HG02885 (cell line): ENCODE data around the gene COPZ2.
A peak's percentile ranks its signal among the peaks of the same experiment; 100 is the strongest.

Experiments
- ATAC-seq: cut with Tn5 transposase; IDR thresholded peaks from one replicate; pipeline ENCODE4 v1.9.1; 2021; ENCODE audit warnings: mild to moderate bottlenecking; ENCODE audit not compliant: unreplicated experiment, poor library complexity

COPZ2 gene

DNA sequence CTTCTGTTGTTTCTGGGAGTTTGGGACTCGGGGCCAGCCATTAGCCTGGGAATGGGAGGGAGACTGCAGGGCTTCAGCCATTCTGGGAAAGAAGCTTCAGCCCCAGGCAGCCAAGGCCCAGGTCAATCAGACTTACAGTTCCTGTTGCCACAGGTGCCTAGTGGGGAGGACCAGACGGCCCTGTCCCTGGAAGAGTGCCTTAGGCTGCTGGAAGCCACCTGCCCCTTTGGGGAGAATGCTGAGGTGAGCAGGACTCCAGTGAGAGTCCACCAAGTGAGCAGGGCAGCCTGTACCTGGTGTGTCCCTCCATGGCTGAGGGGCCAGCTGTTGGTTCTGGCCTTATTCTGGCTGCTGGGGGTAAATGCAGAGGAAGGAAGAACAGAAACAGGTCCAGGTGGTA lies 19.3 kb upstream of the COPZ2 start:
- no peak for ATAC-seq

DNA sequence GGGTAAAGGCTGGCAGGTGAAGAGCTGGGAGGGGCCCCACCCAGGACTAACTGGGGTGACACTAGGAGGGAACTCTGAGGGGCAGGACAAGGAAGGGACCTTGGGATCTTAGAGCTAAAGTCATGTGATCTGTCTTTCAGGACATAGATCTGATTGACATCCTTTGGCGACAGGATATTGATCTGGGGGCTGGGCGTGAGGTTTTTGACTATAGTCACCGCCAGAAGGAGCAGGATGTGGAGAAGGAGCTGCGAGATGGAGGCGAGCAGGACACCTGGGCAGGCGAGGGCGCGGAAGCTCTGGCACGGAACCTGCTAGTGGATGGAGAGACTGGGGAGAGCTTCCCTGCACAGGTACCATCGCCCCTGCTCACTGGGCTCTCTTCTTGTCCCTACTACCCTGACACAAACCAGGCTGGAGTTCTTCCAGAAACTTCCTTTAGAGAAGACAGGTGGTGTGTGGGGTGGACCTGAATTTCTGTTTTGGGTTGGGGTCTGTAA lies 18.7 kb upstream of the COPZ2 start:
- no peak for ATAC-seq

DNA sequence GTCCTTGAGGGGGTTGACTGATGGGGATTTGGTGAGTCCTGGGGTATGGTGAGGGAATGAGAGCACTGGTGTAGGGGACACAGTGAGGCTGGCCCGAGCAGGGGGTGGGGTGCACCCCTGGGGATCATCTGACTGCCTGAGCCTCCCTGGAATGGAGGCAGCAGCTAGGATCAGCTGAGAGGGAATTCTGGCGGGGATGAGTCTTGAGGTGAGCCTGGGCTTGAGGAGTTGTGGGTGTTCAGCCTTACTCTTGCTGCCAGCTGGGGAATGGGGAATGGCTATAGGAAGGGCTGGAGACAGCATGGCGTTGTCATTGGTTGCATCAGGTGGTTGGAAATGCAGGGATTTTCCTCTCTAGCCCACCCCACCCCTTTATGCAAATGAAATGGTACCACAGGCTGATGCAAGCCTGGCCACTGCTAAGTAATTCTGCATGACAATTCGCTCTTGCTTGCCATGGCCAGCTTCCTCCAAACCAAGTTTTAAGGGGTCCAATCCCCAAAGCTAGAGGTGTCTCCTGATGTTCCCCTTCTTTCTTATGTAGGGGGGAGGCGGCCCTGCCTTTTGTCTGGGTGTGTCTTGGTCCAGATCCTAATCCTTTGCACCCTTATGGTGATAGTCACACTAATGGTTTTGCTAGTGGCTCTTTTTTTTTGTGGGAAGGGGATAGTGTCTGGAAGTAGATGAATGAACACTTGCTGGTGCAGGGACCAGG lies 18.1 kb upstream of the COPZ2 start:
- ATAC-seq: no peak

DNA sequence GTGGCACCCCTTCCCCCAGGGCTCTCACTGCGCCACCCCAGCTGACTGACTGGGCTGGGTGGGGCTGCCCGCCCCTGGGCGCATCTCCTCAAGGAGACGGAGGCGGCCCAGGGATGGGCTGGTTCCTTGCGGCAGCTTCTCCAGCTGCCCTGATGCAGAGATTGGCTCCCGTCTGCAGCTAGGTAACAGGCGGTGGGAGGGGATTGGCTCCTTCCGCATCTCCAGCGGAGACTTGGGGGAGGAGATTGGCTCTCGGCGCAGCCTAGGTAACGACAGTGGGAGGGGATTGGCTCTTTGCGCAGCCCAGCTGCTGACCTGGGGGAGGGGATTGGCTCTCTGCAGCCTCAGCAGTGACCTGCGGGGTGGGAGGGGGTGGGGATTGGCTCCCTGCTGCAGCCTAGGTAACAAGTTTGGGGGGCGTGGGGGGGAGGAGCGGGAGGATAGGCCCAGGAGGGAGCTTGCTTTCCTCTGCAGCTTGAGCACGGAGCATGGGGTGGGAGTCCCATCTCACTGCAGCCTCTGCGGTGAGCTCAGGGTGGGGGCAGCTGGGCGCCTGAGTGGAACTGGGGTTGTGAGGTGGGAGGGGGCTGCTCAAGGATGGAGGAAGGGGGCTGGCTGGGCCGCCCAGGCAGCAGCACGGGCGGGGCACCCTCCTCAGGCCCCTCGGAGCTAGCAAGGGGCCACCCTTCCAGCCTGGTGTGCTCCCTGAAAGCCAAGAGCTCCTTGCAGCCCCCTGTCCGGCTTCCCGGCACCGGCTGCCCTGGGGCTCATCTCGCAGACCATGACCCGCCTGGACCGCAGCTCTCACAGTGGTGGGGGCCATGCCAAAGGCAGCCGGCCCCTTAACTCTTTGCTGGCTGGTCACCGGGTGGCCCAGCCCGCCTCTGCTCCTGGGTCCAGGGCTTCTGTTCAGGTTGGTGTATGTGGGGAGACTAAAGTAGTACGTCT lies 16.9 kb upstream of the COPZ2 start:
- ATAC-seq: no peak

DNA sequence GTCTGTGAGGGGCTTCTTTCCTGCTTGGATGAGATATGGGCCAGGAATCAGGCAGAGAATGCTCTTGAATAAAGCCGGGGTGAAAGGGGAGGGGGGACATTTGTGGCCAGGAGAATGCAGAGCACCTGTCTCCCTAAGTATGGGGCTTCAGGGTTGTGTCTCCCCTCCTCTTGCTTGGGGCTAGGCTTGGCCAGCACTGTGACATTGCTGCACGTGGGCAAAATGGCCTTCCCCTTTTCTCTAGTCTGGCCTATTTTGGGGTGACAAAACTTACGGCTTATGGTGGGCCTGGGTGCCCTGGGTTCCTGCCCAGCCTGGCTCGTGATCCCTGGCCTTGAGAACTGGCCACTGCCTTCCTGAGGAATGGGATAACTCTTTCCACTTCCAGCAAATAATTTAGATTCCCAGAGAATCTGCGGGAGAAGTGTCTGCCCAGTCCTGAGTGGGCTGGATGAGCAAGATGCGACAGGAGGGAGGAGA lies 16.2 kb upstream of the COPZ2 start:
- ATAC-seq: no peak

DNA sequence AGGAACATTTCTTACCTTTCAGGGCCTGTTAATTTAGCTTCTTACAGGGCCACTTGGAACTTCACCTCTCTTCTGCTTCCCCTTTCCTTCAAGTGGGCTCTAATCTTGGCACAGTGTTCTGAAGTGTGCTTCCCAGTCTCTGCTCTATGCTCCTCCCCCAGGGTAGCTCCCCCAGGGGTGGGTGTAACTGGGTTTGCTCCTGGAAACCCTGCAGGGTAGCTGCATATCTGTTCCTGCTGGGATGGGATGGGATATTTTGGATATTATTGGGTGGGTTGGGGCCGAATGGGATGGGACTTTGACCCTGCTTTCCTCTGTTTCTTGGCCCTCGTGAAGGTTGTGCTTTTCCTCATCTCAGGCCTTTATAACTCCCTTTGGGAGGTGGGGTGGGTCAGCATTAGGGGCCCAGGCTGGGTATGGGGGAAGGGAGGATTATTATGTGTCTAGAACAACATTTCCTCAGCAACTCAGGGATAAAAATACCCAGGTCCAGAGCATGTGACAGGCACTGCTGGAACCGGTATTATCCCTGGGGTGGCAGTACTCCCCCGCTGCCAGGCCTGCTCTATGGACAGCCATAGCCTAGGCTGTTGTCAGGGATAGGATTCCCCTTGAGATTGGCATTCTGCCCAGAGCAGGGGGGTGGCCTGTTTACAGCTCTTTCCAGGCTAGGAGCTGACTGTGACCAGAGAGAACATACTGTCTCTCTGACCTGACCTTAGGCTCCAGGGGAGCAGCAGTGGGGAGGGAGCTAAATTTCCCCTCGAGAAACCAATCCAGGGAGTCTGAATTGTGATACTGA lies 15.6 kb upstream of the COPZ2 start:
- ATAC-seq: no peak

DNA sequence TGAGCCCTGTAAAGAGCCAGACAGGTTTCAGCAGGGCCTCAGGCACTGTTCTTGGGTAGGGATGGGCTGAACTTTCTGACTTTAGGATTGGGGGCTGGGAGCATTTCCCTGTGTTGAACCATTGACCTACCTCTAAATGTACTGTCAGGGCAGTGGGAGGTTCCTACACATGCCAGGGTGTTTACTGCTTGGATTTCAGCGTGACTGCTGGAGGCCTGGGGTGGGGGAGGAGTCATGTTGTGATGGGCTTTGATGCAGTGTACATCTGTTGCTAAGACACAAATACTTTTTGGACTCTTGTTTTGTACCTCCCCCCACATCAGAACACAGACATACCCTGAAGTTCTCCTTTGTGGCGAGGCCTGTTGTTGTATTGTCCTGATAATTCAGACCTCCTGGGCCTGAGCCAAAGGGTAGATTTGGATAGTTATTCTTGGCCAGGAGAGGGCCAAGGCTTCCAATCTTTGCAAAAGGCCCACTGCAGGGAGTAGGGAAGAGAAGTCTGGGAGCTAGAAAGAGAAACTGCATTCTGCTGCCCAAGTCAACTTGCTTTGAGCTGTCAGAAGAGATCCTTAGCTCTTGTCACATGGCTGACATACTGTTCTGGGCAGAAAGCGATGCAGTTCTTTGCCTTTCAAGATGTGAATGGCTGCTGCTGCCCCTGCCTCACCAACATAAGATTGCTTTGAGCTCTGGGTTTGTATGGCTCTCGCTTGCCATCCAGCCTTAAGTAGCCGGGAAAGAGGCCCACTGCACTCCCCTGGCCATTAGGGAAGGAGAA lies 14.3 kb upstream of the COPZ2 start:
- no peak for ATAC-seq

DNA sequence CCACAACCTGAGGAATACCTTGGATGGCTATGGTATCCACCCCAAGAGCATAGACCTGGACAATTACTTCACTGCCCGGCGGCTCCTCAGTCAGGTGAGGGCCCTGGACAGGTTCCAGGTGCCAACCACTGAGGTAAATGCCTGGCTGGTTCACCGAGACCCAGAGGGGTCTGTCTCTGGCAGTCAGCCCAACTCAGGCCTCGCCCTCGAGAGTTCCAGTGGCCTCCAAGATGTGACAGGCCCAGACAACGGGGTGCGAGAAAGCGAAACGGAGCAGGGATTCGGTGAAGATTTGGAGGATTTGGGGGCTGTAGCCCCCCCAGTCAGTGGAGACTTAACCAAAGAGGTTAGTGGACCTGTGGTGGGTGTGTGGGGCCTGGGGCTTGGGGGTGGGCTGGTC lies 13.7 kb upstream of the COPZ2 start:
- no peak for ATAC-seq

DNA sequence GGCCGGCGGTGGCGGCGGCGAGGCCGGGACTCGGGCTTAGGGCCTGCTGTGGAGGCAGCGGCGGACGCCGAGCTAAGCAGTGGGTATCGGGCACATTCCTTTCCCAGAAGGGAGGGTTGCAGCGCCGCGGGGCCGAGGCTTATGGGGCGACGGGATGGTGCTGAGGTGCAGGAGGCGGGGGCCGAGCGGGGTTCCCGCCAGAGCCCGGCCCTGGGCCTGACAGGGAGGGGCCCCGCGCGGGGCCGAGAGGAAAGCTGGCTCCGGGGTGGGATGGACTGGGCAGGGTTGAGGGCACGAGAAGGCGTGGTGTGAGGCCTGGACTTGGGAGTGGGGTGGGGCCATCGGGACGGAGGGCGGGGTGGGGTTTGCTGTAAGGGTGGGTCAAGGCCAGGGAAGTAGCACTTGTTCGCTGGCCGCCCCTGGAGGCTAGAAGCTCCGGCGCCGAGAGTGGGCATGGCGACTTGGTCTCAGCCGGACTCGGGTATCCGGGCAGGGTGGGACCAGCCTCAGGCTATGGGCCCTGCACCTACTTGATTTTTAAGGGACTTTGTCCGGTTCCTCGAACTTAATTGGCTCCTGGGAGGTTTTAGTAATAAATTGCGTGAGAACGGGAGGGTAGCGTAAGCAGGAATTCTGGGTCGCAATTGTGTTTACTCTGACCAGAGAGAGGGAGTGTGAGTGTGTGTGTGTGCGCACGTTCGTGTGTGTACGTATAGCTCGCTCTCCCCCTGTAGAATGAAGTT lies 11.0 kb upstream of the COPZ2 start:
- ATAC-seq: peak; percentile 40

DNA sequence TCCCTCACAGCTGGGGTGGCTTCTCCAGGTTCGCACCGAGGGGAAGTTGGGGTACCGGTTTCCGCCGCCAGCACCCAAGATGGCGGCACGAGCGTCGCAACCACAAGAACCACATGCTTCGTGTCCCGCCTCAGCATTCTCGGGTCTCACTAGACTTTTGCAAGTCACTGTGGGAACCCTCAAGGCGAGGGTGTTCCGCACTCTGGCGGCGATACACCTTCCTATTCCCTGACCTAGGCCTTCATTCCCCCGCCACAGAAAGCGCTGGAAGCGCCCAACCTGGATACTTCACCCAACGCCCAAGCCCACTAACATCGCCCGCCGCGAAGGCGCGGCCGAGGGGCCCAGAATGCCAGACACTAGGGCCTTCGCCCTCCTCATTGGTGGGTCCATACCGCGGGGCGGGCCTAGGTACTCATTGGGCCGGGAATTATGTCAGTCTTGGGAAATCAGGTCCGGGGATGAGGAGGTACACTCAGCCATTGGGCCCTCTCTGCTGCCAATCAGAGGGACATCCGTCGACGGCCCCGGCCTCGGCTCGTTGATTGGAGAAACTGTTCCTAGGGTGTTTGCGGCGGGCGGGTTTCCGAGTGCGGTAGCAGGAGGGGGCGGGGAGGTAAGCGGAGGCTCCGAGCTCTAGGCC lies 10.3 kb upstream of the COPZ2 start, which contains the start of gene NFE2L1:
NFE2L1 (plus strand) TSS at position 619 of the 643 bp plus-strand sequence. CDS start 2,760 bp downstream, outside the sequence.
- peak; percentile 90 for ATAC-seq

DNA sequence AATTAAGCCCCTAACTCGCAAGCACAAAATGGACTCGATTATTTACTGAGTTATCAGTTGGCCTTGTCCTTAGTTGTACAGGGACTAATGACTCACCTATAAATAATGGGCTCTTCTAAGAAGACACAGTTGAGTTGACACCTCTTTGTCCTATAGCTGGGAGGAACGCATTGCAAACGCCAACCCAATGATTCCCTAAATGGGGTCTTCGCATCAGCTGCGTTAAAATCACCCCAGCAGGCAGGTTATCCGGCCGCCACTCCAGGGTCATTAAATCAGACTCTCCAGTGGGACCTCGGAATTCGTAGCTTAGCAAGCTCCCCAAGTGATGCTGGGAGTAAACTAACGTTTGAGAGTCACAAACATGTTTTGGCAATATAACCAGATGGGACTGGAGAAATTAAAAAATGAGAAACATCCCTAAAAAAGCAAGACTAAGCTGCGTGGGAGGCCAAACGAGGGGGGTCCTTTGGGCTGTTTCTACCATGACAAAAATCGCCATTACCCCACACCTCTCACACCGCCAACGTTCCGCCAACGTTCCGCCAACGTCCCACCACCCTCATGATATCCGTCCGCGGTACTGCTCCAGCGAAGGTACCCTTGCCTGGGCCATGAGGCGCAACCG lies 9.6 kb upstream of the COPZ2 start:
- no peak for ATAC-seq

DNA sequence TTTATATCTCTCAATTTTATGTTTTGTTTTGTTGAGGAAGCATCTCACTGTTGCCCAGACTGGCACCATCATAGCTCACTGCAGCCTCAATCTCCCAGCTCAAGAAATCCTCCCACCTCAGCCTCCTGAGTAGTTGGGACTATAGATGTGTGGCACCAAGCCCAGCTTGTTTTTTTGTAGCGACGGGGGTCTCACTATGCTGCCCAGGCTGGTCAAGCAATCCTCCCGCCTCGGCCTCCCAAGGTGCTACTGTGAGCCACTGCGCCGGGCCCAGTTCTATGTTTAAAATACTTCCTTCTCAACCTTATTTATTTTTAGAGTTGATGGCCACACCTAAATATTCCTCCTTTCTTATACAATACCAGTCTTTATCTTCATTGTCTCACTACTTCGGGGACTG lies 8.7 kb upstream of the COPZ2 start:
- ATAC-seq: no peak

DNA sequence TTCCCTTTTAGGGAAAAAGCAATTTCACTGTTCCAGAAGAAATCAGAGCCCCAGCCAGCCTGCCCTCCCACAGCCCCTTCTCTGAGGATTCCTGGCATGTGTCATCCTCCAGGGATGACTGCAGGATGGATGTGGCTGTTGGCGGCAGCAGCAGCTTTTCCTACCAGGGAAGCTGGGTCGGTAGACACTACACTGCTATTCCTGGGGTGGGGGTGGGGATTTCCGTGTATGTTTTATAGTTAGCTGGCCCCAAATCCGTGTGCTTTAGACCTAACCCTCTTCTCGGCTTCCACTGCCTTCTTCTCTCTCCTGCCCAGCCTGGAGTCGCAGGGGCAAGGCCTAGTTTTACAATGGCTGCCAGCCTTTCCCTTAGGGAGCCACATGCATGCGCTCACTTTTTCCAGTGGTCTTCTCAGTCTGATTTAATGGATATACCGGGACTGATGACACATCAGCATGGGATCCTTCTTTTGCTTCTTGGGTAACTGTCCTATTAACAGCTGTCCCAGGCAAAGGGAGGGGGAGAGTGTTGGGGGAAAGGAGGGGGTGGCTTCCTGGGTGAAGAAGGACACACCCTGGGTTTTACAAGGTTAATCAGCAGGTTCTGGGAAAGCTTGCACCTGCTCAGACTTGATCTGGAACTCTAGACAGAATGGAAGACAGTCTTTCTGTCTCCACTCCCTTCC lies 7.9 kb upstream of the COPZ2 start:
- no peak for ATAC-seq

DNA sequence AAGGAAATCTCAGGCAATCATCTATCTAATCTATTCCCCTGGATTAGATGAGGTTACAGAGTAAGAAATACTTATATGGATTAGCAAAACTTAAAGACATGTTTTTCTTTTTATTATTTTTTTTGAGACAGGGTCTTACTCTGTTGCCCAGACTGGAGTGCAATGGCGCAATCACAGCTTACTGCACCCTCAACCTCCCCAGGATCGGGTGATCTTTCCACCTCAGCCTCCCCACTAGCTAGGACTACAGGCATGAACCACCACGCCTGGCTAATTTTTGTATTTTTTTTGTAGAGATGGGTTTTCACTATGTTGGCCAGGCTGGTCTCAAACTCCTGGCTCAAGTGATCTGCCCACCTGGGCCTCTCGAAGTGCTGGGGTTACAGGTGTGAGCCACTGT lies 7.3 kb upstream of the COPZ2 start:
- ATAC-seq: no peak

DNA sequence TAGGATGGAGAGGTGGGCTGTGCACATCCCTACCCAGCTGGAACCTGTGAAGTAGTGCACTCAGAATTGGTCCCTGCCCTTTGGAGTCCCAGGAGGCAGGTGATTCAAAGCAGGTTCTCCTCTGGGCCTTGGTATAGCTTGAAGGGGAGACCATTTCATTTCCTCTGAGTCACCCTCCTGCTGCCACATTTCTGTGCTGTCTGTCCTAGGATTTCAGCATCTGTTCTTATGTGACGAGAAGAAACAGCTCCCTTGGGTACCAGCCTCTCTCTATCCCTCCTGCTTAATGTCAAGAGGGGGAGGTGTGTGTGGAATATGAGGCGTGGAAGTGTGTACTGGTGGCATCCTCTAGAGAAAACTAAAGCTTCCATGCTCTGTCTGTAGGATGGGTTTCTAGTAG lies 5.6 kb upstream of the COPZ2 start:
- no peak for ATAC-seq

DNA sequence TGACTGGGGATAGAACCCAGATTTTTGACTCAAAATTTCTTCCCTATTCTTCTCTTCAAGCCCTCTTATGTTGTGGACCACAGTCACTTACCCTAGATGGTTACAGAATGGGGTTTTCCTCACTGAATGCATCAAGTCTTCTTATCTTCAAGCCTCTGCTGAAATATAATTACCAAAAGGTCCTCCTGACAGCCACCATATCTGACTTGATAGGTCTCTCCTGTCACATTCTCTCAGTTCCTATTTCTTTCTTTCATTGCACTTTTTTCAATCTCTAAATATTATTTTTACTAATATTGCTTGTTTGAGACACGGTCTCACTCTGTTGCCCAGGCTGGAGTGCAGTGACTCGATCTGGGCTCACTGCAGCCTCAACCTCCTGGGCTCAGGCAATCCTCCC lies 1.1 kb upstream of the COPZ2 start:
- ATAC-seq: no peak

DNA sequence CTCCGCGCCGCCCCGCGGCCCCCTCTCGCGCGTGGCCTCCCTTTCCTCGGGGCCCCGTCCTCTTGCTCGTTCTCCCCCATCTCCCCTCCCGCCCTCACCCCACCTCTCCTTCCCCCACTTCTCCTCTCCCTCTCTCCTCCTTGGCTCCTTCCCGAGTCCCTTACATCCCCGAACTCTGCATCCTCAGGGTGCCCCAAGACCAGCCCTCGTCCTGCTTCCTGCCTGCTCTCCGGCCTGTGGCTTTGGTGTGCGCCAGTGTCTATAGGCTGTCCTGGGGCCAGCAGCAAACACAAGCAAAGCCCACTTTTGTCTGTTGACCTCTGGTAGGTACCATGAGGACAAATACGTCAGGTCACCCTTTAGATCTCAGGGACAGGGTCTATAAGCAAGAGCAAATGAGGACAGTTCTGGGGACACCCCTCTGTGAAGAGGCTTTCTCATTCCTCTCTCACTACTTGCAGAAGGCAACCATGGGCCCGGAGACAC lies 284 bp upstream of the COPZ2 start:
- ATAC-seq: no peak
